ENCODE results near the gene SLFN12L.

GRCh38 chr17:35489944-35490343 lies 47.5 kb downstream of the SLFN12L start:
- TF ChIP-seq RAD51 (IDR thresholded peaks at IDR 0.05; ENCODE audit: borderline replicate concordance, low read depth) (no peak), MYC (IDR thresholded peaks at IDR 0.05; ENCODE audit: low read depth, low read length) (no peak), MYC (CRISPR knock-in tag; IDR thresholded peaks at IDR 0.05; ENCODE audit: borderline replicate concordance, low read depth) (no peak)

Data from K562 (cell line).